ENCODE data around the gene OSMR. TPM values are rescaled to one million over a fixed set of nuclear protein-coding genes. Genes with fewer than 3 reads are reported as not detected.
"Not testable (repeated sequence)": the region's sequence is repeated elsewhere in the genome, so short reads cannot be mapped to it uniquely, and the experiment has no call there.

OSMR gene
- total RNA-seq, 2 donors from 2014 or later, result 1.3 to 4.4 TPM

DNA sequence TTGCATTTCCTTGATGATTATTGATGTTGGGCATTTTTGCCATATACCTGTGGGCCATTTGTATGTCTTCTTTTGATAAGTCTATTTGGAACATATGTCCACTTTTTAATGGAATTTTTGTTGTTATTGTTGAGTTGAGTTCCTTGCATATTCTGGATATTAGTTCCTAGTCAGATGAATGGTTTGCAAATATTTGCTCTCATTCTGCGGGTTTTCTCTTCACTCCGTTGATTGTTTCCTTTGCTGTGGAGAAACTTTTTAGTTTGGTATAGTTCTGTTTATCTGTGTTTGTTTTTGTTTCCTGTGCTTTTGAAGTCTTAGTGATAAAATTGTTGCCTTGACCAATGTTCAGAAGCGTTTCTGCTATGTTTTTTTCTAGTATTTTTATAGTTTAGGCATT, 13.0 kb downstream of the OSMR start:
- Mint-ChIP-seq H3K27ac (no peak overlapping the region), H3K36me3 (ENCODE audit: low read depth) (peaks cover 2% of the 10 kb centered on the region), H3K4me3 (no peak overlapping the region), H3K4me1 (no peaks in the 10 kb centered on the region), H3K9me3 (peaks cover 41% of the 10 kb centered on the region), H3K27me3 (ENCODE audit: insufficient read depth) (peaks cover 4% of the 10 kb centered on the region)
- H3K27ac ChIP-seq (ENCODE audit: low read depth, low read length), result no peak overlapping the region
- H3K4me3 ChIP-seq (ENCODE audit: low read length), result no peak overlapping the region
- H3K9ac ChIP-seq (ENCODE audit: extremely low read depth, low read length, poor library complexity, severe bottlenecking), result no peak overlapping the region
- TF ChIP-seq, protein P1, sequence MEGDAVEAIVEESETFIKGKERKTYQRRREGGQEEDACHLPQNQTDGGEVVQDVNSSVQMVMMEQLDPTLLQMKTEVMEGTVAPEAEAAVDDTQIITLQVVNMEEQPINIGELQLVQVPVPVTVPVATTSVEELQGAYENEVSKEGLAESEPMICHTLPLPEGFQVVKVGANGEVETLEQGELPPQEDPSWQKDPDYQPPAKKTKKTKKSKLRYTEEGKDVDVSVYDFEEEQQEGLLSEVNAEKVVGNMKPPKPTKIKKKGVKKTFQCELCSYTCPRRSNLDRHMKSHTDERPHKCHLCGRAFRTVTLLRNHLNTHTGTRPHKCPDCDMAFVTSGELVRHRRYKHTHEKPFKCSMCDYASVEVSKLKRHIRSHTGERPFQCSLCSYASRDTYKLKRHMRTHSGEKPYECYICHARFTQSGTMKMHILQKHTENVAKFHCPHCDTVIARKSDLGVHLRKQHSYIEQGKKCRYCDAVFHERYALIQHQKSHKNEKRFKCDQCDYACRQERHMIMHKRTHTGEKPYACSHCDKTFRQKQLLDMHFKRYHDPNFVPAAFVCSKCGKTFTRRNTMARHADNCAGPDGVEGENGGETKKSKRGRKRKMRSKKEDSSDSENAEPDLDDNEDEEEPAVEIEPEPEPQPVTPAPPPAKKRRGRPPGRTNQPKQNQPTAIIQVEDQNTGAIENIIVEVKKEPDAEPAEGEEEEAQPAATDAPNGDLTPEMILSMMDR (conservative IDR thresholded peaks at IDR 0.05), result no peak
- no peaks in the 10 kb centered on the region for H3K27me3 ChIP-seq (ENCODE audit: control insufficient read depth, insufficient read depth, low read length, poor library complexity, severe bottlenecking)
- H3K36me3 ChIP-seq (ENCODE audit: control insufficient read depth, insufficient read depth, low read length), result no peaks in the 10 kb centered on the region
- DNase-seq, result no peak
- peaks cover 7% of the 10 kb centered on the region for H3K9me3 ChIP-seq (ENCODE audit: control insufficient read depth, low read length)
- H3K4me1 ChIP-seq (ENCODE audit: control insufficient read depth, insufficient read depth, low read length), result no peaks in the 10 kb centered on the region
- WGBS, 2 experiments (ENCODE audit: insufficient coverage in 1 of 2, insufficient read length in 1 of 2), result 85 to 90% methylated on average over 2 to 3 of the region's 3 CpGs

DNA sequence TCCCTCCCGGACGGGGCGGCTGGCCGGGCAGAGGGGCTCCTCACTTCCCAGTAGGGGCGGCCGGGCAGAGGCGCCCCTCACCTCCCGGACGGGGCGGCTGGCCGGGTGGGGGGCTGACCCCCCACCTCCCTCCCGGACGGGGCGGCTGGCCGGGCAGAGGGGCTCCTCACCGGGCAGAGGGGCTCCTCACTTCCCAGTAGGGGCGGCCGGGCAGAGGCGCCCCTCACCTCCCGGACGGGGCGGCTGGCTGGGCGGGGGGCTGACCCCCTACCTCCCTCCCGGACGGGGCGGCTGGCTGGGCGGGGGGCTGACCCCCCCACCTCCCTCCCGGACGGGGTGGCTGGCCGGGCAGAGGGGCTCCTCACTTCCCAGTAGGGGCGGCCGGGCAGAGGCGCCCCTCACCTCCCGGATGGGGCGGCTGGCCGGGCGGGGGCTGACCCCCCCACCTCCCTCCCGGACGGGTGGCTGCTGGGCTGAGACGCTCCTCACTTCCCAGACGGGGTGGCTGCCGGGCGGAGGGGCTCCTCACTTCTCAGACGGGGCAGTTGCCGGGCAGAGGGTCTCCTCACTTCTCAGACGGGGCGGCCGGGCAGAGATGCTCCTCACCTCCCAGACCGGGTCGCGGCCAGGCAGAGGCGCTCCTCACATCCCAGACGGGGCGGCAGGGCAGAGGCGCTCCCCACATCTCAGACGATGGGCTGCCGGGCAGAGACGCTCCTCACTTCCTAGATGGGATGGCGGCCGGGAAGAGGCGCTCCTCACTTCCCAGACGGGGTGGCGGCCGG, 16.4 kb downstream of the OSMR start:
- H3K27ac ChIP-seq (ENCODE audit: low read depth, low read length); H3K4me3 Mint-ChIP-seq; H3K4me1 ChIP-seq (ENCODE audit: control insufficient read depth, insufficient read depth, low read length); H3K27me3 ChIP-seq (ENCODE audit: control insufficient read depth, insufficient read depth, low read length, poor library complexity, severe bottlenecking); H3K27ac Mint-ChIP-seq; H3K4me3 ChIP-seq (ENCODE audit: low read length); H3K36me3 ChIP-seq (ENCODE audit: control insufficient read depth, insufficient read depth, low read length); H3K36me3 Mint-ChIP-seq (ENCODE audit: low read depth); H3K4me1 Mint-ChIP-seq; DNase-seq; H3K9ac ChIP-seq (ENCODE audit: extremely low read depth, low read length, poor library complexity, severe bottlenecking); H3K27me3 Mint-ChIP-seq (ENCODE audit: insufficient read depth): not testable (repeated sequence)
- WGBS, 2 experiments (ENCODE audit: insufficient coverage in 1 of 2, insufficient read length in 1 of 2), result 94% methylated on average over 24 of the region's 64 CpGs; no CpG with 5 or more reads in 1 of the 2 experiments
- H3K9me3 Mint-ChIP-seq, result peaks cover 51% of the 10 kb centered on the region
- peaks cover 22% of the 10 kb centered on the region for H3K9me3 ChIP-seq (ENCODE audit: control insufficient read depth, low read length)

DNA sequence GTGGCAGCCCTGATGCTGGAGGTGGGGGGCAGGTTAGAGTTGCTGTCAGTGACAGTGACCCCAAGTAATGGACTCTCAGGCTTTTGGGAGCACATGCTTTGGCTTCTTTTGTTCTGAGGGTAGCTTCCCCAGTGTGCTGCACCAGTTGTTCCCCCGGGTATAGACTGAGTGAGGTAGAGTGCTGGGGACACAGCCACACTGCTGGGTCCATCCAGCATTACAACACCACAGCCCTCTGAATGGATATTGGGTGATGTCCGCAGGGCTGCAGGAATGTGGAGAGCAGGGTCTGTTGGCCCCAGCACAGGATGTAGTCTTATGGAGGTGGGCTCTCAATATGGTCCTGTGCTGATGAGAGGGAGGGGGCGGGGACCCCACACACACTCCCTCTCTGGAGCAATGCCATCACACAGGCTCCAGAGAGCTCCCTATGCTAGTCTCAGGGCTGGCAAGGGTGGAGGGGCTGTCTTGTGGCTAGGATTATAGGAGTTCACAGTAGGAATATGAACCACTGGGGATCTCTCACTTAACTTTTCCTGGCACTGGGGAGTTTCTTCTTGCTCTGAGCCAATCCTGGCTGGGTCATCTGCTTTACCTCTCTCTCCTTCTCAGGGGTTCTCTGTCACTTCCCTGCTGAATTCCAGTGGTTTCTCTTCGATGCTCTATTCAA, 20.7 kb downstream of the OSMR start:
- no peaks in the 10 kb centered on the region for H3K36me3 ChIP-seq (ENCODE audit: control insufficient read depth, insufficient read depth, low read length)
- H3K4me1 Mint-ChIP-seq, result peaks cover 10% of the 10 kb centered on the region
- peaks cover 31% of the 10 kb centered on the region for H3K9me3 Mint-ChIP-seq
- H3K9ac ChIP-seq (ENCODE audit: extremely low read depth, low read length, poor library complexity, severe bottlenecking), result no peak overlapping the region
- no peaks in the 10 kb centered on the region for H3K27me3 ChIP-seq (ENCODE audit: control insufficient read depth, insufficient read depth, low read length, poor library complexity, severe bottlenecking)
- WGBS, 2 experiments (ENCODE audit: insufficient coverage in 1 of 2, insufficient read length in 1 of 2), result 83% methylated on average over 4 of the region's 4 CpGs; no CpG with 5 or more reads in 1 of the 2 experiments
- no peak overlapping the region for H3K27ac ChIP-seq (ENCODE audit: low read depth, low read length)
- H3K27me3 Mint-ChIP-seq (ENCODE audit: insufficient read depth), result no peaks in the 10 kb centered on the region
- H3K36me3 Mint-ChIP-seq (ENCODE audit: low read depth), result peaks cover 2% of the 10 kb centered on the region
- H3K4me3 Mint-ChIP-seq, result no peak overlapping the region
- no peak overlapping the region for H3K27ac Mint-ChIP-seq
- H3K9me3 ChIP-seq (ENCODE audit: control insufficient read depth, low read length), result peaks cover 17% of the 10 kb centered on the region
- no peaks in the 10 kb centered on the region for H3K4me1 ChIP-seq (ENCODE audit: control insufficient read depth, insufficient read depth, low read length)
- no peak for DNase-seq
- no peak overlapping the region for H3K4me3 ChIP-seq (ENCODE audit: low read length)
- TF ChIP-seq, protein P1 (conservative IDR thresholded peaks at IDR 0.05), result no peak
